KMS-11 (cell line): ENCODE measurements around the gene LDB3.

ENCODE experiments used
- H2AFZ ChIP-seq: fragments of 200-600 bp; sonication (generic); 2 replicates; pipeline ENCODE4 v1.6.1; 2016; ENCODE audit warnings: antibody characterized with exemption, mixed run types, low read depth
- H3K27ac ChIP-seq: fragments of 200-600 bp; sonication (generic); 2 replicates; pipeline ENCODE4 v1.6.1; 2016; ENCODE audit warnings: mild to moderate bottlenecking, mixed run types
- H3K27me3 ChIP-seq: fragments of 200-600 bp; sonication (generic); 2 replicates; pipeline ENCODE4 v1.6.1; 2017; ENCODE audit warnings: mild to moderate bottlenecking, low read depth, mixed run types, moderate library complexity; ENCODE audit not compliant: insufficient read depth
- H3K36me3 ChIP-seq: fragments of 200-600 bp; sonication (generic); 2 replicates; pipeline ENCODE4 v1.6.1; 2017; ENCODE audit warnings: mild to moderate bottlenecking, mixed run types; ENCODE audit not compliant: insufficient read depth
- H3K4me1 ChIP-seq: fragments of 200-600 bp; sonication (generic); 2 replicates; pipeline ENCODE4 v1.6.1; 2016; ENCODE audit warnings: mild to moderate bottlenecking, low read depth, mixed run types; ENCODE audit not compliant: poor library complexity, severe bottlenecking
- H3K4me2 ChIP-seq: fragments of 200-600 bp; sonication (generic); 2 replicates; pipeline ENCODE4 v1.7.0; 2016; ENCODE audit warnings: mild to moderate bottlenecking, mixed run types
- H3K4me3 ChIP-seq: fragments of 200-600 bp; sonication (generic); IDR thresholded peaks from 2 replicates; pipeline ENCODE4 v1.6.1; 2017; ENCODE audit warnings: low read depth, low read length, mixed read lengths; ENCODE audit not compliant: insufficient read depth
- H3K79me2 ChIP-seq: fragments of 200-600 bp; sonication (generic); 2 replicates; pipeline ENCODE4 v1.6.1; 2016; ENCODE audit warnings: low read depth, mixed run types; ENCODE audit not compliant: insufficient read depth
- H3K9ac ChIP-seq: fragments of 200-600 bp; sonication (generic); 2 replicates; pipeline ENCODE4 v1.6.1; 2016; ENCODE audit warnings: mild to moderate bottlenecking, mixed run types
- H4K20me1 ChIP-seq: fragments of 200-600 bp; sonication (generic); 2 replicates; pipeline ENCODE4 v1.6.1; 2016; ENCODE audit warnings: mild to moderate bottlenecking, mixed run types; ENCODE audit not compliant: insufficient read depth
- TF ChIP-seq, protein P1 (sequence below): fragments of 200-600 bp; sonication (generic); conservative IDR thresholded peaks from 2 replicates; pipeline ENCODE4 v1.6.1; 2017; ENCODE audit warnings: low read depth, mild to moderate bottlenecking, antibody characterized with exemption, low read length, moderate library complexity, mixed read lengths

Gene LDB3

DNA sequence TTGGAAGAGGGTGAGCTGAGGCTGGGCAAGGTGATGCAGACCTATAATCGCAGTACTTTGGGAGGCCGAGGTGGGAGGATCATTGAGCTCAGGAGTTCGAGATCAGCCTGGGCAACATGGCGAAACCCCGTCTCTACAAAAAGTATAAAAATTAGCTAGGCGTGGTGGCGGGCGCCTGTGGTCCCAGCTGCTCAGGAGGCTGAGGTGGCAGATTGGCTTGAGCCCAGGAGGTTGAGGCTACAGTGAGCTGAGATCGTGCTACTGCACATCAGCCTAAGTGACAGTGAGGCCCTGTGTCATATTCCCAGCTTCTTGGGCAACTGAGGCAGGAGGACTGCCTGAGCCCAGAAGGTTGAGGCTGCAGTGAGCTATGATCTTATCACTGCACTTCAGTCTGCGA is 101.7 kb downstream of the LDB3 start:
- Histone ChIP-seq H3K27ac (no peak overlapping the region), H3K9ac (no peak overlapping the region), H3K4me2 (no peak overlapping the region), H3K79me2 (no peaks in the 10 kb centered on the region; the same call in 1 of the 2 replicates), H3K4me3 (no peak overlapping the region), H4K20me1 (no peaks in the 10 kb centered on the region), H2AFZ (no peak overlapping the region), H3K4me1 (peaks cover 11% of the 10 kb centered on the region), H3K27me3 (no peaks in the 10 kb centered on the region), H3K36me3 (no peaks in the 10 kb centered on the region)
- TF ChIP-seq, protein P1, sequence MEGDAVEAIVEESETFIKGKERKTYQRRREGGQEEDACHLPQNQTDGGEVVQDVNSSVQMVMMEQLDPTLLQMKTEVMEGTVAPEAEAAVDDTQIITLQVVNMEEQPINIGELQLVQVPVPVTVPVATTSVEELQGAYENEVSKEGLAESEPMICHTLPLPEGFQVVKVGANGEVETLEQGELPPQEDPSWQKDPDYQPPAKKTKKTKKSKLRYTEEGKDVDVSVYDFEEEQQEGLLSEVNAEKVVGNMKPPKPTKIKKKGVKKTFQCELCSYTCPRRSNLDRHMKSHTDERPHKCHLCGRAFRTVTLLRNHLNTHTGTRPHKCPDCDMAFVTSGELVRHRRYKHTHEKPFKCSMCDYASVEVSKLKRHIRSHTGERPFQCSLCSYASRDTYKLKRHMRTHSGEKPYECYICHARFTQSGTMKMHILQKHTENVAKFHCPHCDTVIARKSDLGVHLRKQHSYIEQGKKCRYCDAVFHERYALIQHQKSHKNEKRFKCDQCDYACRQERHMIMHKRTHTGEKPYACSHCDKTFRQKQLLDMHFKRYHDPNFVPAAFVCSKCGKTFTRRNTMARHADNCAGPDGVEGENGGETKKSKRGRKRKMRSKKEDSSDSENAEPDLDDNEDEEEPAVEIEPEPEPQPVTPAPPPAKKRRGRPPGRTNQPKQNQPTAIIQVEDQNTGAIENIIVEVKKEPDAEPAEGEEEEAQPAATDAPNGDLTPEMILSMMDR = no peak

DNA sequence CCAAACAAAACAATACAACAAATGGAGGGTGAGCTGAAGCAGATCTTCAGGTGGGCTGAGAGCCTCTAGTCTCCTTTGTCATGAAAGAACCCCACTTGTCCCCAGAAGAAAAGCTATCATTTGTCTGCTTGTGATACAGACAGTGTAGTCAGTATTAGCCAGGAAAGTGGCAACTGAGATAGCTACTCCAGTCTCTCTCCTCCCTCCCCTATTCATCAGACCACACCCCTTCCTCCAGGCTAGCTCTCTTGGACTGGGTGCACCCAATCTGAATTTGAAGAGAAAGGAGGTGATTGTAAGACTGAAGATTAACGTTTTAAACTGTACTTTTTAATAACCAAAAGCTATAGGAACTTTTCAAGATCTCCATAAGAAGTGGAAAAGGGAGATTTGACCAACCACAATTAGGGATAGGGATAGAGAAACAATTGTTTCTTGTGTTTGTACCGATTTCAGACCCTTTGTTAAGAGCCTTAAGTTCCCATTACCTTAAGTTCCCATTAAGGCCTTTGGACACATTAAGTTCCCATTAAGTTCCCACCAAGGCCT is 102.2 kb downstream of the LDB3 start:
- no peak overlapping the region for H3K9ac ChIP-seq
- TF ChIP-seq, protein P1 = no peak
- H3K27me3 ChIP-seq = no peaks in the 10 kb centered on the region
- H4K20me1 ChIP-seq = no peaks in the 10 kb centered on the region
- H3K27ac ChIP-seq = no peak overlapping the region
- H2AFZ ChIP-seq = no peak overlapping the region
- H3K36me3 ChIP-seq = no peaks in the 10 kb centered on the region
- H3K79me2 ChIP-seq = no peaks in the 10 kb centered on the region; the same call in 1 of the 2 replicates
- no peak overlapping the region for H3K4me3 ChIP-seq
- peaks cover 7% of the 10 kb centered on the region for H3K4me1 ChIP-seq
- H3K4me2 ChIP-seq = no peak overlapping the region

DNA sequence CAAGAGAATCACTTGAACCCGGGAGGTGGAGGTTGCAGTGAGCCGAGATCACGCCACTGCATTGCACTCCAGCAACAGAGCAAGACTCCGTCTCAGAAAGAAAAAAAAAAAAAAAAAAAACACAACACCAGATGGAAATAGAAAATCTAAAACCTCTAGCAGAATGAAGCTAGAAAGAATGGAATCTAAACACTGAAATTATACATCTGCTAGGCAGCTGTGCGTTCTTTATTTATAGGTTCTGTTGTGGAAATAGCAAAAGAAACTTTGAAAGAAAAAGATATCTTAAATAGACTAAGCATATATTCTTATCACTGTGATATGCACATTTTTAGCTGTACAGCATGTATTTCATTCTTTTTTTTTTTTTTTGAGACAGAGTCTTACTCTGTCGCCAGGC is 105.2 kb downstream of the LDB3 start:
- Histone ChIP-seq H3K4me3 (no peak overlapping the region), H4K20me1 (no peaks in the 10 kb centered on the region), H3K4me1 (no peaks in the 10 kb centered on the region), H3K79me2 (no peaks in the 10 kb centered on the region), H3K36me3 (no peaks in the 10 kb centered on the region), H3K27ac (no peak overlapping the region), H2AFZ (no peak overlapping the region), H3K4me2 (no peak overlapping the region), H3K27me3 (no peaks in the 10 kb centered on the region), H3K9ac (no peak overlapping the region)
- TF ChIP-seq, protein P1 = no peak

DNA sequence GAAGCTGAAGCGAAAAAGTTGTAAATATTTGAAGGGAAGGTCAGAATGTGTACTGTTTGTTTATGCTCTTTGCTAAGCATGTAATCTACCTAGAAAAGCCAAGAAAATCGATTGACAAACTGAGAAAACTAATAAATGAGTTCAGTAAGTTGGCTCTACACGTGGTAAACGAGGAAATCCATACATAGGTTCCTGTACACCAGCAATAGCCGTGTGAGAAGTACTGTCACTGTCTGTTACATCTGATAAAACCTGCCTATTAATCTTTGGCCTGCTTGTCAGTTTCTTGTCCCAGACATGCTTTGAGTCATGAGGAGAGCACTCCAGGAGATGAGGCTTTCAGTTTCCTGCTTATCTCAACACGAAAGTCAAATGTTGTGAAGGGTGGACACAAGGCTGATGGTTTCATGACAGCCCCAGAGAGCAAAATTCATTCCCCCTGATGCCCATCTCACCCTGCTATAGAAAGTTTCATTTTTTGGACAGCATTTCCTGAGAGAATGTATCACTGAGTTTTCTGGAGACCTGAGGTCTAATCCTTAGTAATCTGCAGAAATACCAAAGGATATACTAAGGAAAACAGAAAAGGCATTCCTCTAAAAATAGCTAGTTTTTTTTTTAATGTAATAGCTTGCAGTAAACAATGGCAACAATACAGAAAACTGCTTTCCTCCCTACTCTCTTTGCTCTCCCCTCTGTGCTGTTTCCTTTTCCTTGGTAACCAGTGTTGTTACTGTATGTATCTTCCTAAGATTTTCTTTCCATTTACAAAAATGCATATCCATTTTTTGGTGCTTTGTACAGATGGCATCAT is 107.0 kb downstream of the LDB3 start:
- H3K27ac ChIP-seq = no peak overlapping the region
- TF ChIP-seq, protein P1 = no peak
- no peak overlapping the region for H3K4me3 ChIP-seq
- no peaks in the 10 kb centered on the region for H4K20me1 ChIP-seq
- no peak overlapping the region for H2AFZ ChIP-seq
- H3K4me1 ChIP-seq = no peaks in the 10 kb centered on the region
- H3K36me3 ChIP-seq = no peaks in the 10 kb centered on the region
- H3K27me3 ChIP-seq = no peaks in the 10 kb centered on the region
- H3K79me2 ChIP-seq = no peaks in the 10 kb centered on the region
- H3K4me2 ChIP-seq = no peak overlapping the region
- H3K9ac ChIP-seq = no peak overlapping the region
